SK-N-SH (cell line): ENCODE measurements around the gene IFT20. TPM values are rescaled to one million over a fixed set of nuclear protein-coding genes. Genes with fewer than 3 reads are reported as not detected.

Experiments
- CTCF ChIA-PET: fragments of 300-600, 350-600 bp; formaldehyde crosslinking; extraction: SDS; loops from one replicate; lab custom pipeline; 2021; lab: Yijun Ruan, JAX
- POLR2A ChIA-PET: fragments of 350-600 bp; sonication (Branson Sonifier 250); formaldehyde crosslinking; extraction: SDS; loops from one replicate; lab custom pipeline; 2020; ENCODE audit warnings: antibody characterized with exemption, inconsistent platforms; lab: Yijun Ruan, JAX
- DNase-seq: peaks from one replicate; pipeline ENCODE4 v3.0.0; 2012
- H2AFZ ChIP-seq: fragments of 200-600 bp; sonication (generic); 2 replicates; pipeline ENCODE4 v1.8.1; 2016; ENCODE audit warnings: antibody characterized with exemption, mild to moderate bottlenecking, low read depth
- H3F3A ChIP-seq: fragments of 200-600 bp; sonication (generic); replicated peaks from 2 replicates; pipeline ENCODE3; 2016; ENCODE audit warnings: antibody characterized with exemption, mild to moderate bottlenecking; ENCODE audit not compliant: insufficient read depth
- H3K27ac ChIP-seq, 2 experiments: fragments of 200-500 bp in 1 of 2; fragments of 200-600 bp in 1 of 2; sonication (Bioruptor generic) in 1 of 2; sonication (generic), shearing (Covaris generic) in 1 of 2; 2 replicates each; pipeline versions ENCODE4 v1.5.1 to v1.6.1; 2014 to 2016; ENCODE audit warnings: low read depth in 2 of 2, inconsistent platforms in 1 of 2, low read length in 1 of 2, mild to moderate bottlenecking in 1 of 2, mixed read lengths in 1 of 2
- H3K27me3 ChIP-seq: fragments of 200-600 bp; sonication (generic), shearing (Covaris generic); 2 replicates; pipeline ENCODE4 v1.6.1; 2016; ENCODE audit warnings: mixed run types; ENCODE audit not compliant: insufficient read depth
- H3K36me3 ChIP-seq, 2 experiments: fragments of 200-500 bp in 1 of 2; fragments of 200-600 bp in 1 of 2; sonication (Bioruptor generic) in 1 of 2; sonication (generic) in 1 of 2; replicated peaks in 1 of 2; 2 replicates each; pipeline versions ENCODE3 to v1.5.1; 2014 to 2016; ENCODE audit warnings: low read length in 1 of 2, mild to moderate bottlenecking in 1 of 2; ENCODE audit not compliant: insufficient read depth in 2 of 2, control insufficient read depth in 1 of 2
- H3K4me1 ChIP-seq, 2 experiments: fragments of 200-500 bp in 1 of 2; fragments of 200-600 bp in 1 of 2; sonication (Bioruptor generic) in 1 of 2; sonication (generic), shearing (Covaris generic) in 1 of 2; 2 replicates each; pipeline versions ENCODE4 v1.5.1 to v1.6.1; 2014 to 2016; ENCODE audit warnings: low read depth in 1 of 2, low read length in 1 of 2, mixed run types in 1 of 2; ENCODE audit not compliant: insufficient read depth in 2 of 2, control insufficient read depth in 1 of 2
- H3K4me2 ChIP-seq: fragments of 200-600 bp; sonication (generic), shearing (Covaris generic); 2 replicates; pipeline ENCODE4 v1.6.1; 2017; ENCODE audit warnings: mixed run types
- H3K4me3 ChIP-seq, 2 experiments: fragments of 200-500 bp in 1 of 2; fragments of 200-600 bp in 1 of 2; sonication (Bioruptor generic) in 1 of 2; sonication (generic), shearing (Covaris generic) in 1 of 2; 2 replicates each; pipeline versions ENCODE4 v1.5.1 to v1.8.1; 2014 to 2016; ENCODE audit warnings: low read depth in 2 of 2, inconsistent platforms in 1 of 2, low read length in 1 of 2, mild to moderate bottlenecking in 1 of 2, mixed read lengths in 1 of 2, moderate library complexity in 1 of 2
- H3K79me2 ChIP-seq: fragments of 200-600 bp; sonication (generic); 2 replicates; pipeline ENCODE4 v1.8.1; 2017; ENCODE audit warnings: mild to moderate bottlenecking; ENCODE audit not compliant: insufficient read depth
- H3K9ac ChIP-seq: fragments of 200-600 bp; sonication (generic); 2 replicates; pipeline ENCODE4 v1.6.1; 2017; ENCODE audit warnings: mixed run types
- H3K9me2 ChIP-seq: fragments of 200-600 bp; sonication (generic); 2 replicates; pipeline ENCODE4 v1.6.1; 2017; ENCODE audit warnings: mixed run types
- H3K9me3 ChIP-seq: fragments of 200-600 bp; sonication (generic); 2 replicates; pipeline ENCODE4 v1.6.1; 2017; ENCODE audit warnings: mixed run types, mild to moderate bottlenecking, moderate library complexity
- H4K20me1 ChIP-seq: fragments of 200-600 bp; sonication (generic); 2 replicates; pipeline ENCODE4 v1.6.1; 2017; ENCODE audit warnings: mild to moderate bottlenecking, mixed run types; ENCODE audit not compliant: insufficient read depth
- CHD2 ChIP-seq: fragments of 150-350 bp; IDR thresholded peaks from 2 replicates; pipeline ENCODE4 v1.6.1; 2018; ENCODE audit warnings: low read length; ENCODE audit not compliant: partially characterized antibody
- CTCF ChIP-seq: fragments of 200-600 bp; sonication (generic); IDR thresholded peaks from 2 replicates; pipeline ENCODE4 v1.6.1; 2017; ENCODE audit warnings: antibody characterized with exemption, mild to moderate bottlenecking, moderate library complexity
- ELF1 ChIP-seq: IDR thresholded peaks from 2 replicates; pipeline ENCODE4 v1.4.0; 2012
- EZH2phosphoT487 ChIP-seq: fragments of 200-600 bp; sonication (generic); IDR thresholded peaks from 2 replicates; pipeline ENCODE4 v1.6.1; 2017; ENCODE audit warnings: low read depth, mixed run types, mild to moderate bottlenecking, antibody characterized with exemption, moderate library complexity, borderline replicate concordance
- FOSL2 ChIP-seq: IDR thresholded peaks from 2 replicates; pipeline ENCODE4 v1.4.0; 2012; ENCODE audit warnings: low read depth, mild to moderate bottlenecking, moderate library complexity, borderline replicate concordance
- GATA2 ChIP-seq: sonication (generic); formaldehyde crosslinking; IDR thresholded peaks from 2 replicates; pipeline ENCODE4 v1.5.0; 2020; ENCODE audit warnings: mild to moderate bottlenecking, missing genetic modification reagents
- MXI1 ChIP-seq: IDR thresholded peaks from 2 replicates; pipeline ENCODE4 v1.6.1; 2012; ENCODE audit warnings: mild to moderate bottlenecking, low read depth, low read length, improper control_type of control experiment
- RAD21 ChIP-seq: IDR thresholded peaks from 2 replicates; pipeline ENCODE4 v1.6.1; 2012; ENCODE audit warnings: mild to moderate bottlenecking, low read length
- RXRA ChIP-seq: IDR thresholded peaks from 2 replicates; pipeline ENCODE4 v1.4.0; 2012; ENCODE audit warnings: low read depth, mild to moderate bottlenecking, borderline replicate concordance
- SIN3A ChIP-seq: IDR thresholded peaks from 2 replicates; pipeline ENCODE4 v1.6.1; 2012; ENCODE audit warnings: low read depth, mild to moderate bottlenecking, low read length, moderate library complexity, borderline replicate concordance
- WGBS: methylation state at CpG from one replicate; pipeline ENCODE4 v1.1.6; 2017; ENCODE audit warnings: low lambda C conversion rate; 5-methylcytosine and 5-hydroxymethylcytosine counted together
- polyA plus RNA-seq, 3 experiments: library from polyadenylated mRNA; depleted of rRNA; stranded (reverse); fragments of >200 nt; gene quantifications; 2 replicates each; pipeline ENCODE4 v1.2.3, GENCODE V29; 2012

IFT20 gene
- polyA plus RNA-seq, 1 of the 3 experiments (the other 2 are of a cell fraction), result 75.6 TPM

GRCh38 chr17:28370744-28371103 is 35.5 kb upstream of the IFT20 start:
- peaks cover 28% of the 10 kb centered on the region for H4K20me1 ChIP-seq
- H3K27ac ChIP-seq, result peak overlapping the region; percentile 67 to 85
- POLR2A ChIA-PET, result interaction anchor here (0.7 to 4.5 kb wide), 4 partner anchors 10 to 35 kb away, joined by 3 to 34 read pairs (median 8); partner anchors contain the start of genes IFT20, POLDIP2 and TNFAIP1
- TF ChIP-seq RAD21 (no peak), EZH2phosphoT487 (no peak), MXI1 (no peak), ELF1 (no peak), FOSL2 (no peak), CHD2 (no peak), RXRA (no peak), CTCF (no peak)
- TF ChIP-seq, all 33 proteins: peak for 0
- Histone ChIP-seq H2AFZ (0 out of 2 replicates have a peak overlapping the region, but pooled peaks have one; percentile 49), H3K4me1 (peaks cover 15 to 28% of the 10 kb centered on the region in 2 experiments), H3K4me3 (no peak overlapping the region; a peak in 2 of 4 replicates), H3K9ac (peak overlapping the region; percentile 41), H3F3A (peaks cover 18% of the 10 kb centered on the region), H3K4me2 (peak overlapping the region; percentile 96), H3K36me3 (no peaks in the 10 kb centered on the region), H3K79me2 (peaks cover 31% of the 10 kb centered on the region), H3K9me2 (no peaks in the 10 kb centered on the region), H3K9me3 (no peaks in the 10 kb centered on the region), H3K27me3 (no peaks in the 10 kb centered on the region)
- WGBS, result 100% methylated on average over 1 of the region's 1 CpG
- CTCF ChIA-PET, result interaction anchor here (0.9 to 1.8 kb wide), 8 partner anchors 10 to 565 kb away, joined by 3 to 7 read pairs (median 3); partner anchors contain the start of genes IFT20, POLDIP2 and TNFAIP1
- DNase-seq, result no peak

- WGBS, result 36% methylated on average over 8 of the region's 8 CpGs
- 0 out of 2 replicates have a peak within 1 kb of the TSS, but pooled peaks have one; percentile 49 for H2AFZ ChIP-seq
- H3F3A ChIP-seq, result peaks cover 18% of the 10 kb centered on the region
- H3K9ac ChIP-seq, result peak within 1 kb of the TSS; percentile 41
- peaks cover 15 to 28% of the 10 kb centered on the region in 2 experiments for H3K4me1 ChIP-seq
- H3K79me2 ChIP-seq, result peaks cover 26% of the 10 kb centered on the region
- no peaks in the 10 kb centered on the region for H3K9me2 ChIP-seq
- H3K27ac ChIP-seq, result peak within 1 kb of the TSS; percentile 67 to 85
- peaks cover 25% of the 10 kb centered on the region for H4K20me1 ChIP-seq
- no peaks in the 10 kb centered on the region for H3K9me3 ChIP-seq
- no peaks in the 10 kb centered on the region for H3K36me3 ChIP-seq
- H3K27me3 ChIP-seq, result no peaks in the 10 kb centered on the region
- POLR2A ChIA-PET, result interaction anchor here (0.7 to 4.5 kb wide), 4 partner anchors 12 to 35 kb away, joined by 3 to 34 read pairs (median 8); partner anchors contain the start of genes IFT20, POLDIP2 and TNFAIP1
- DNase-seq, result peak; percentile 78
- CTCF ChIA-PET, result interaction anchor here (0.9 to 1.8 kb wide), 8 partner anchors 9 to 565 kb away, joined by 3 to 7 read pairs (median 3); partner anchors contain the start of genes IFT20, POLDIP2 and TNFAIP1
- peak within 1 kb of the TSS; percentile 60 to 84; a peak in 3 of 4 replicates for H3K4me3 ChIP-seq
- TF ChIP-seq RAD21, result peak; percentile 38; the same call in 1 of the 2 replicates
- no peak for TF ChIP-seq SIN3A
- TF ChIP-seq GATA2, result peak; percentile 61
- TF ChIP-seq, all 33 proteins: peak for 2
- H3K4me2 ChIP-seq, result peak within 1 kb of the TSS; percentile 96
Measured at GRCh38 chr17:28370035-28370743, 34.9 kb upstream of the IFT20 start, which contains the start of gene VTN. Gene VTN (minus strand): TSS chr17:28370307. CDS start chr17:28370203, 104 bp downstream.
